Thyroid gland (tissue), 4 donors: ENCODE data around the gene RALGAPA1. TPM values are rescaled to one million over a fixed set of nuclear protein-coding genes. Genes with fewer than 3 reads are reported as not detected.
A peak's percentile ranks its signal among the peaks of the same experiment; 100 is the strongest.

Experiments
- DNase-seq, 2 donors: peaks; one replicate each; pipeline ENCODE4 v3.0.0-alpha.2; 2019
- H3K27ac ChIP-seq, 3 donors: fragments of 200-600 bp; sonication (generic); 1 replicate in 2 of 3; 2 replicates in 1 of 3; pipeline ENCODE4 v1.5.1; 2016 to 2019; ENCODE audit warnings: mild to moderate bottlenecking in 1 of 3, moderate library complexity in 1 of 3
- H3K27me3 ChIP-seq: fragments of 200-600 bp; sonication (generic); one replicate; pipeline ENCODE4 v1.5.1; 2019
- H3K36me3 ChIP-seq, 2 donors: fragments of 200-600 bp; sonication (generic); one replicate each; pipeline ENCODE4 v1.5.1; 2016 to 2019
- H3K4me1 ChIP-seq, 2 donors: fragments of 200-600 bp; sonication (generic); one replicate each; pipeline ENCODE4 v1.5.1; 2017 to 2019
- H3K4me3 ChIP-seq, 3 donors: fragments of 200-600 bp; sonication (generic); replicated peaks in 1 of 3; 1 replicate in 2 of 3; 2 replicates in 1 of 3; pipeline ENCODE4 v1.5.1; 2016; ENCODE audit warnings: mild to moderate bottlenecking in 1 of 3
- H3K9me3 ChIP-seq: fragments of 200-600 bp; sonication (generic); one replicate; pipeline ENCODE4 v1.5.1; 2017
- CTCF ChIP-seq, 6 experiments: fragments of 200-600 bp in 3 of 6; fragments of 450-650 bp in 3 of 6; sonication (generic) in 3 of 6; IDR thresholded peaks; one replicate each; pipeline ENCODE4 v1.5.1; 2016 to 2019; ENCODE audit warnings: antibody characterized with exemption in 6 of 6, mild to moderate bottlenecking in 2 of 6, inconsistent platforms in 1 of 6, moderate library complexity in 1 of 6
- POLR2A ChIP-seq, 2 donors: fragments of 450-650 bp; IDR thresholded peaks; one replicate each; pipeline ENCODE4 v1.6.1; 2017; ENCODE audit warnings: antibody characterized with exemption in 2 of 2, mild to moderate bottlenecking in 2 of 2, moderate library complexity in 1 of 2
- WGBS, 2 donors: methylation state at CpG; one replicate each; pipeline ENCODE4 v1.1.5; 2017; 5-methylcytosine and 5-hydroxymethylcytosine counted together
- intact Hi-C: fragments of 100-400 bp; cut with DNase I; formaldehyde crosslinking; loops from one replicate; pipeline ENCODE4 v1.15.1; 2023
- total RNA-seq, 4 donors: library from RNA; depleted of rRNA; stranded (reverse); fragments of >200 nt; gene quantifications; one replicate each; pipeline ENCODE4 v1.2.3, GENCODE V29; 2016

RALGAPA1 gene
- total RNA-seq, 4 donors from 2014 or later: 95.6 to 137 (median 111) TPM

DNA sequence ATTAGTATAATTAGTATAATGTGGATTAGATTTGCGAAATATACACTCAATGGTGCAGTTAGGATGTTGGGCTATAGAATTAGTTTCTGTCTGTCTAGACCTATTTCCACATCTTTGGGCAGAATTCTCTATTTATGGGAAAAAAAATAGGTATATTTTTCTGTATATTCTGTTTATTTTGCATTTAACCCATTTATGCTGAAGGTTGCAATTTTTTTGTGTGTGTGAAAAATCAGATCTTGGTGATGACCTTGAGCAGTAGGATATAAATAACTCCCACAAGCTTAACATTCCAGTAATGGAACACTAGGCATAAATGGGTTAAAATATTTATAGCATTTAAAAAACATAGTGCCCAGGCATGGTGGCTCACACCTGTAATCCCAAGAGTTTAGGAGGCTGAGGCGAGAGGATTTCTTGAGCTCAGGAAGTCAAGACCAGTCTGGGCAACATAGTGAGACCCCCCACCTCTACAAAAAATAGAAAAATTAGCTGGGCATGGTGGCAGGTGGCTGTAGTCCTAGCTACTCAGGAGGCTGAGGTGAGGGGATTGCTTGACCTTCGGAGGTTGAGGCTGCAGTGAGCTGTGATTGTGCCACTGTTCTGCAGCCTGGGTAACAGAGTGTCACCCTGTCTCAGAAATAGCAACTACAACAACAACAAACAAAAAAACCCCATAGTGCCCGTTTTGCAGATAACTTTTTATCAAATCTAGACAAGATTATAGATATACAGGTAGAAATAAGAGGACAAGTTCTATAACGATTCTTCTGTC, 26.3 kb upstream of the RALGAPA1 start:
- no peaks in the 10 kb centered on the region for H3K9me3 ChIP-seq
- no peak for DNase-seq
- H3K36me3 ChIP-seq: peaks cover 0 to 4% of the 10 kb centered on the region in 2 donors
- no peaks in the 10 kb centered on the region for H3K27me3 ChIP-seq
- H3K27ac ChIP-seq: no peak overlapping the region
- no peak overlapping the region for H3K4me3 ChIP-seq
- H3K4me1 ChIP-seq: no peaks in the 10 kb centered on the region
- 92 to 93% methylated on average over 5 of the region's 5 CpGs for WGBS, 2 donors
- TF ChIP-seq CTCF (IDR thresholded peaks at IDR 0.05): no peak
- no peak for TF ChIP-seq POLR2A (IDR thresholded peaks at IDR 0.05)
- intact Hi-C loops: no loop called here

GRCh38 chr14:35829449-35829848, 20.4 kb upstream of the RALGAPA1 start:
- Histone ChIP-seq H3K27ac (no peak overlapping the region), H3K27me3 (no peaks in the 10 kb centered on the region), H3K36me3 (peaks cover 0 to 4% of the 10 kb centered on the region in 2 donors), H3K4me3 (no peak overlapping the region), H3K9me3 (no peaks in the 10 kb centered on the region), H3K4me1 (peaks cover 5 to 6% of the 10 kb centered on the region in 2 donors)
- 77 to 90% methylated on average over 1 of the region's 1 CpG for WGBS, 2 donors
- no peak for DNase-seq
- intact Hi-C loops: no loop called here
- TF ChIP-seq POLR2A (IDR thresholded peaks at IDR 0.05) (no peak), CTCF (IDR thresholded peaks at IDR 0.05) (no peak)

DNA sequence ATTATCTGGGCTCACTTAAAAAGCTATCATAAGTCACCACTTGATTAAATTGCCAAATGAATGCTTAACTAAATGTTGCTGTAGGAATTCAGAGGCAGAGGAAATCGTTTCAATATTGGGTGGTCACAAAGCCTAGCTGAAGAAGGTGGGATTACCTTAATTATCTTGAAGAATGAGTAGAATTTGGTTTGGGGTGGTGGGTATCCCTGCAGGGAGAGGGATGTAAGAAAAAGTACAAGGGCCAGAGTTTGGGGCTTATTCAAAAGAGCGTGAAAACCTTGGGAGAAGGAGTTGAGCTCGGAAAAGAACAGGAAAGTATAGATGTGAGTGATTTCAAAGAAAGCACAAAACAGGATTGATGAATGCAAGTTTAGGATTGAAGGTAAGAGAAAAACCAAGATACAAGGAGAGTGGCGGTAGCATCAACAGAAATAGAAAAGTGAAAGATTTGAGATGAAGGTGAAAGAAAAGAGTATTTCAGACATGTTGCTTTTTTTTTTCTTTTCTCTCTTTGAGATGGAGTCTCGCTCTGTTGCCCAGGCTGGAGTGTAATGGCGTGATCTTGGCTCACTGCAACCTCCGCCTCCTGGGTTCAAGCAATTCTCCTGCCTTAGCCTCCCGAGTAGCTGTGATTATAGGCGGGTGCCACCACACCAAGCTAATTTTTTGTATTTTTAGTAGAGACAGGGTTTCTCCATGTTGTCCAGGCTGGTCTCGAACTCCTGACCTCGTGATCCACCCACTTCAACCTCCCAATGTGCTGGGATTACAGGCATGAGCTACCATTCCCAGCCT, 18.8 kb upstream of the RALGAPA1 start:
- DNase-seq: no peak
- intact Hi-C loops: no loop called here
- TF ChIP-seq POLR2A (IDR thresholded peaks at IDR 0.05) (no peak), CTCF (IDR thresholded peaks at IDR 0.05) (no peak)
- Histone ChIP-seq H3K27me3 (no peaks in the 10 kb centered on the region), H3K36me3 (peaks cover 0 to 4% of the 10 kb centered on the region in 2 donors), H3K9me3 (no peaks in the 10 kb centered on the region), H3K4me1 (peaks cover 5 to 6% of the 10 kb centered on the region in 2 donors), H3K27ac (no peak overlapping the region), H3K4me3 (no peak overlapping the region)
- WGBS, 2 donors: 88 to 90% methylated on average over 11 of the region's 11 CpGs

GRCh38 chr14:35826952-35827416, 17.9 kb upstream of the RALGAPA1 start:
- intact Hi-C loops: no loop called here
- no peak for DNase-seq
- Histone ChIP-seq H3K4me1 (peaks cover 5 to 6% of the 10 kb centered on the region in 2 donors), H3K4me3 (peak overlapping the region in 2 of 3 donors; percentile 45 to 81), H3K36me3 (peaks cover 0 to 4% of the 10 kb centered on the region in 2 donors), H3K9me3 (no peaks in the 10 kb centered on the region), H3K27ac (peak overlapping the region in 2 of 3 donors; percentile 96 to 100), H3K27me3 (no peaks in the 10 kb centered on the region)
- peak in 1 of 6 experiments; percentile 9 for TF ChIP-seq CTCF (IDR thresholded peaks at IDR 0.05)
- no peak for TF ChIP-seq POLR2A (IDR thresholded peaks at IDR 0.05)
- 1 to 2% methylated on average over 11 of the region's 11 CpGs for WGBS, 2 donors
